HG03571 (cell line): Measurements from ENCODE around the gene DPPA4.
"Not testable (repeated sequence)": the region's sequence is repeated elsewhere in the genome, so short reads cannot be mapped to it uniquely, and the experiment has no call there.

Source experiments
- ATAC-seq: cut with Tn5 transposase; IDR thresholded peaks from one replicate; pipeline ENCODE4 v1.9.1; 2021; ENCODE audit not compliant: unreplicated experiment

The DPPA4 gene, protein sequence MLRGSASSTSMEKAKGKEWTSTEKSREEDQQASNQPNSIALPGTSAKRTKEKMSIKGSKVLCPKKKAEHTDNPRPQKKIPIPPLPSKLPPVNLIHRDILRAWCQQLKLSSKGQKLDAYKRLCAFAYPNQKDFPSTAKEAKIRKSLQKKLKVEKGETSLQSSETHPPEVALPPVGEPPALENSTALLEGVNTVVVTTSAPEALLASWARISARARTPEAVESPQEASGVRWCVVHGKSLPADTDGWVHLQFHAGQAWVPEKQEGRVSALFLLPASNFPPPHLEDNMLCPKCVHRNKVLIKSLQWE

DNA sequence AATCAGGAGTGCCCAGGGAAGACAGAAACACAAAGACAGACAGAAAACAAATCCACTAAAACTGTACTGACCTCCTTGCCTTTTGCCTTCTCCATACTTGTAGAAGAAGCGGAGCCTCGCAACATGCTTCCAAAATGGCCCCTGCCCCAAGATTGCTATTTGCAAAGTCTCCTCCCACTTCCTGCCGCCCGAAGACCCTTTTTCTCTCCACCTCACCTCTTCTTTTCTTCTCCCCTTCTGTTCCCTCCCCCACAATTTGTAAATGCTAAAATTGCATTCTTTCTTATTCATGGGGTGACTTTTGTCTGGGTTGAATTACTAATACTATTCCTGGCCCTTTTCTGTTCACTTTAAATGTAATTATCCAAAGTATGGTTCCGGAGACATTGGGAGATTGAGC, at the start of gene DPPA4:
TSS of gene DPPA4 (minus strand) at position 154 of the 400 bp plus-strand sequence. CDS start at position 125, 29 bp downstream.
- no peak for ATAC-seq

DNA sequence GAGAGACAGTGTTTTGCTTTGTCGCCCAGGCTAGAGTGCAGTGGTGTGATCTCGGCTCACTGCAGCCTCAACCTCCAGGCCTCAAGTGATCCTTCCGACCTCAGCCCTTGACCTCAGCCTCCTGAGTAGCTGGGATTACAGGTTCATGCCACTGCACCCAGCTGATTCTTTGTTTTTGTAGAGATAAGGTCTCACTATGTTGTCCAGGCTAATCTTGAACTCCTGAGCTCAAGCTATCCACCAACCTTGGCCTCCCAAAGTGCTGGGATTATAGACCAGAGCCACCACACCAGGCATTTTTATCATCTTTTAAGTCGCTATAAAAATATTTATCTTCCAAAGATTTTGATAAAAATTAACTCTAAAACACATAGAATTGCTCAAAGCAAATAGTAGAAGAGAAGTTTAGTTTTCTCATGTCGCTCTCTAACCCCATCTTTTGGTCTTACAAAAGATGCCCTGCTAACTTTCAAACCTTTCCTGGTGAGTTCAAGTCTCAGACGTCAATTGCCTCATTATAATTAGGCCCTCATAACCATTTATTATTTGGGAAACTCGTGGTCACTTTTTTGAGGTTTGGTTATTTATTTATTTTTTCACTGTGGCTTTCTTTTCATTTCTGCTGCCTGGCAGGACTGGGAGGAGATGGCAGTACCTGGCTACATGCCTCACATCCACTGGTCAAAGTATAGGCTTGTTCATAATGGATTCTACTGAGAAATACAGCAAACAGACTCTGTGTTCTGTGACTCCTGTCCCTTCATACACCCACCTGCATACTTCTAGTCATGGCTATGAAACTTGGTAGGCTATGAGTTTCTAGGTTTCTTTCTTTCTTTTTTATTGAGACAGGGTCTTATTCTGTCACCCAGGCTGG, 48.3 kb upstream of the DPPA4 start:
- ATAC-seq: no peak

DNA sequence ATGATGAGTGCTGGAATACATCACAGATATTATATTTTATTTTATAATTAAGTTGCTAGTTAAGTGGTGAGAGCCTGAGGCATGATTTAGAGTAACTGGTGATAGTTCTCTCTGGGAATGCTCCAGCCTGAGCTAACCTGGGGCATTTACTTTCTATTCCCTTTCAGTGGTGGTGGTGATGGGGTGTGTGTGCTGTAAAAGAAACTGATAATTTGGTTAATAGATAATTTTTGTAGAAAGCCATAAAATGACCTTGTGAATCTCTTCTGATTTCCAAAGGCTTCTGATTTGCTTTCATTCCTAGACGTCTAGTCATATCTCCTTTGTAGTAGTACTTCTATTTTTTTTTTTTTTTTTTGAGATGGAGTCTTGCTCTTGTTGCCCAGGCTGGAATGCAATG, 46.8 kb upstream of the DPPA4 start:
- no peak for ATAC-seq

DNA sequence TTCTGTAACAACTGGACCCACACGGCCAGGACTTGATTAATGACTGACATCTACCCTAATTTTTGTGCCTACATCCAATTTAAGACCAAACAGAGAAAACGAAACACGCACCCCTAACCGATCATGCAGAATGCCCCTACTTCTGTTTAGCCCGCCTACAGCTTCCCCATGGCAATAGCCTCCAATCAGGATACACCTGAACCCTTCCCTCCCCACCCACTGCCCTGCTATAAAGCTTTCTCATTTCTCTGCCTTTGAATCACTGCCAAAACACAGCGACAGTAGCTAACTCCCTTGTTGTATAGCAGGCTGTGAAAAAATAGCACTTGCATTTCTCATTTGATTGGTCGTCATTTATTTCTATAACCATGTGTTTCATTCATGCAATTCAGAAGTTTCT, 45.2 kb upstream of the DPPA4 start:
- ATAC-seq: no peak

DNA sequence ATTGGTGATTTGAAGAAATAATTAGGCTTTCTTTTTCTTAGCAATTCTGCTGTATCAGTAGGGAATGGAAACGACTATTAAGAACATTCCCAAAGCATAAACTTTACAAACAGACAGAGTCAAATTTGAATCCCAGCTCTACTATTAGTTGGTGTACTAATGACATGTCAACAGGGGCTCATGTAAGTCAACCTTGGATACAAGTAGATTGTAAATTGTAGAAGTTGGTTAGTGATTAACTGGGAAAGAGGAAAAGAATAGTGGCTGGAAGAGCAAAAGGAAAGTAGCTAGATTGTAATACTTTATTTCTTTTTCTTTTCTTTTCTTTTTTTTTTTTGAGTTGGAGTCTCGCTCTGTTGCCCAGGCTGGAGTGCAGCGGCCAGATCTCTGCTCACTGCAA, 38.6 kb upstream of the DPPA4 start:
- no peak for ATAC-seq

DNA sequence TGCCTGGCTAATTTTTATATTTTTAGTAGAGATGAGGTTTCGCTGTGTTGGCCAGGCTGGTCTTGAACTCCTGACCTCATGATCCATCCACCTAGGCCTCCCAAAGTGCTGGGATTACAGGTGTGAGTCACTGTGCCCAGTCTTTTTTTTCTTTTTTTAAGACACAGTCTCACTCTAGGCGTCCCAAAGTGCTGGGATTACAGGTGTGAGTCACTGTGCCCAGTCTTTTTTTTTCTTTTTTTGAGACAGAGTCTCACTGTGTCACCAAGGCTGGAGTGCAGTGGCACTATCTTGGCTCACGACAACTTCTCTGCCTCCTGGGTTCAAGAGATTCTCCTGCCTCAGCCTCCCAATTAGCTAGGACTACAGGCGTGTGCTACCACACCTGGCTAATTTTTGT, 37.1 kb upstream of the DPPA4 start:
- not testable (repeated sequence) for ATAC-seq

DNA sequence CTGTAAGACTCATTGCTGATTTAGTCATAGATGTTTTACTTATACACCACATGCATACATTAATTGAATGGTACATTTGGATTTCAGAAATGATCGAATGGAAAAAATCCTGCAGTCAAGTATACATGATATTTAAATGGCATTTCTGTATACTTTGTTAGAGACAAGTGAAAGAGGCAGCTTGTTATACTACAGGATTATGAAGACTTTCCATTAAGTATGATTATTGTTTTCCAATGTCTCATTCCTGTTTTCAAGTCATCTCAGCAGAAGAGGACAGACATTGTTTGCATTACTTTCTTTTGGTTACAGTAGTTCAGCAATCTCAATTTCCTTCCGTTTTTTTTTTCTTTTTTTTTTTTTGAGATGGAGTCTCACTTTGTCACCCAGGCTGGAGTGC, 36.6 kb upstream of the DPPA4 start:
- no peak for ATAC-seq

DNA sequence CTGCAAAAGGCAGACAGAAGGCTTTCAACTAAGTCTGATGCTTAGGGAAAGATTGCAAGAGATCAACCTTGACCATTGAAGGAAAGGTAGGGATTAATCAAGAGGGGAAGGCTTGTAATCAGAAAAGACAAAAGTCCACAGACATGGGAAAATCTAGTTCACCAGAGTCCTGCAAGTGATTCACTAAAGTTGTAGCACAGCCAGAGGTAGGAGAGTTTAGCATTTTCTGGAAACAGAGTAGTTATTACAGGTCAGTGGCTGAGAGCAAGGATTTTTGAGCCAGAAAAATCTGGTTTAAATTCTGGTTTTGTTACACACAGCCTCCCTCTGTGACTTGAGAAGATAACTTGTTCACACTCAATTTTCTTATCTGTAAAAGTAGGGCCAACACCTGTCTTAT, 35.3 kb upstream of the DPPA4 start:
- no peak for ATAC-seq

DNA sequence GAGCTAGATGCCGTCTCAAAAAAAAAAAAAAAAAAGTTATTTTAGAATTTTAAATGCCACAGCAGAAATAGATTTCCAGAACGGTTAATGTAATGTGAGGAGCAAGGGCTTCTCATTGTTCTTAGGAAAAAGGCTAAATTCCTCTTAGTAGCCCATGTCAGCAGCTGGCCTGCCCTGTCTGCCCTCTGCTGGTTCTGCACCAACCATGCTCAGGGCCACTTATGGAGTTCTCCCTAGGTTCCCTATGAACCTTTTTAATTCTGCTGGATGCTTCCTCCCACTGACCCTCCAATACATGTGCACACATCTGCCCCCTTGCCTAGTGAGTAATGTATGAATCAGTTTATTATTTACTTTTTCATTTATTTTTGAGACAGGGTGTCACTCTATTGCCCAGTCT, 32.2 kb upstream of the DPPA4 start:
- ATAC-seq: no peak

DNA sequence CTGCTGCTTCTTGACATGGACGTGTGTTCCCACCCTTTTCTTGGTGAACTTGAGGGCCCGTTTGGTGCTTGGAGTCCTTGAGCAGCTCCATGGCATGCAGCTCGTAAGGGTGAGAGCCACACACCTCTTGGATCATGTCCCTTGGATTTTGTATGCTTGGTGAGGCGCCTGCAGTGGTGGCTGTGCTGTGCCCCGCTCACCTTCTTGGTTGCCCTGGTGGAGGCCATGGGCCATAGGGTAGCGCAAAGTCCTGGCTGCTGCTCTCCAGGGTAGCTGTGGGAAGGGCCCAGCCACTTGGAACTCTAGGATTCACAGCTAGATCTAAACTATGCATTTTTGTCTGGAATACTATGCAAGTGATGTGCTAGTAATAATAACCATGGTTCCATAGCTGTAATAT, 26.7 kb upstream of the DPPA4 start:
- no peak for ATAC-seq

DNA sequence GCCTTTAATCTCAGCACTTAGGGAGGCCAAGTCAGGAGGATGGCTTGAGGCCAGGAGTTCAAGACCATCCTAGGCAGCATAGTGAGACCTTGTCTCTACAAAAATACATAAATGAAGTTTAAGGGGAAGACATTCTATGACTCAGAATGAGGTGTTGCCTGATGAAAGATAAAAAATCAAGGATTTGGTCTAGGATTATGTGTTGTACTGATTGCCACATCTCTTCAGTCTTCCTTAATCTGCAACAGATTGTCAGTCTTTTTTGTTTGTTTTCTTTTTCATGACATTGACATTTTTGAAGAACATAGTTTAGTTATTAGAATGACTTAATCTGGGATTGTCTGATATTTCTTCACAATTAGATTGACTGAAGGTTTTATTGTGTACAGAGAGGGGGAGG, 26.3 kb upstream of the DPPA4 start:
- no peak for ATAC-seq

DNA sequence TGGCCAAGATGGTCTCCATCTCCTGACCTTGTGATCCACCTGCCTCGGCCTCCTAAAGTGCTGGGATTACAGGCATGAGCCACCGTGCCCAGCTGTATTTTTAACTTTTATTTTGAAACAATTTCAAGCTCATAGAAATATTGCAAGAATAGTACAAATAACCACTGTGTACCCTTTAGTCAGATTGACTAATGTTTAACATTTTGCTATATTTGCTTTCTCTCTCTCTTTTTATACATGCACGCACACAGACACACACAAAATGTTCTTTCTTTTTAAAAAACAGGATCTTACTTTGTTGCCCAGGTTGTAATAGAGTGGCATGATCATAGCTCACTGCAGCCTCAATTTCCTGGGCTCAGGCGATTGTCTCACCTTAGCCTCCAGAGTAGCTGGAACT, 25.5 kb upstream of the DPPA4 start:
- ATAC-seq: no peak

DNA sequence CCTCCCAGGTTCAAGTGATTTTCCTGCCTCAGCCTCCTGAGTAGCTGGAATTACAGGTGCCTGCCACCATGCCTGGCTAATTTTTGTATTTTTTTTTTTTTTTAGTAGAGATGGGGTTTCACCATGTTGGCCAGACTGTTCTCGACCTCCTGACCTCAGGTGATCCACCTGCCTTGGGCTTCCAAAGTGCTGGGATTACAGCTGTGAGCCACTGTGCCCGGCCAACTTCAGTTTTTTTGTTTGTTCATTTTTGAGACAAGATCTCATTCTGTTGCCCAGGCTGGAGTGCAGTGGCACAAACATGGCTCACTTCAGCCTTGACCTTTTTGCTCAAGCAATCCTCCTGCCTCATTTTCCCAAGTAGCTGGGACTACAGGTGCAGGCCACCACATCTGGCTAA, 21.5 kb upstream of the DPPA4 start:
- ATAC-seq: not testable (repeated sequence)

DNA sequence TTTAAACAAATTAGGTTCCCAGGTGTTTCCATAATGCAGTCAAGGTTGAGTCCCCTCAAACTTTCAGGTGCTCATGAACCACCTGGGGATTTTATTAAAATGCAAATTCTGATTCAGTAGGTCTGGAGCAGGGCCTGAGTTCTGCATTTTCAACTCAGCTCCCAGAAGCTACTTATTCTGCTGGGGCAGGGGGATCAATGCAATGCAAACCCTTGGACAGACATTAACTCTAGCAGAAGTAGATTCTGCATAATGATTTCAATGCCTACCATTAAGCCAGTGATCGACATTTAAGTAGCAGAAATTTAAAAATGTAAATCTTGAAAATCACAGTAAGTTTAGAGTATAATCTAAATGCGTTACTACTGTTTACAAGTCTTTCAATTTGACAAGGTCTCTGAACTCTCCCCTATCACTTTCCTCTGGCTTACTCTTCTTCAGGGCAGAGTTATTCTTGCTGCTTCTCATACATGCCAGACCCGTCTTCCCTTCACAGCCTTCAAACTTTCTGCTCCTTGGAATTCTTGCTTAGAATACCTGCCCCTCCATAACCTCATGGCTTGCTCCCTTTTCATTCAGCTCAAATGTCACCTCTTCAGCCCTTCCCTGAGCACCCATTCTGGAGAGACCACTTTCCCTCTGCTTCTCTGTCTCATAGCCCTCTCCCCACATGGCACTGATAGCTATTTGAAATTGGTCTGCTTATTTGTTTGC, 19.3 kb upstream of the DPPA4 start:
- no peak for ATAC-seq

DNA sequence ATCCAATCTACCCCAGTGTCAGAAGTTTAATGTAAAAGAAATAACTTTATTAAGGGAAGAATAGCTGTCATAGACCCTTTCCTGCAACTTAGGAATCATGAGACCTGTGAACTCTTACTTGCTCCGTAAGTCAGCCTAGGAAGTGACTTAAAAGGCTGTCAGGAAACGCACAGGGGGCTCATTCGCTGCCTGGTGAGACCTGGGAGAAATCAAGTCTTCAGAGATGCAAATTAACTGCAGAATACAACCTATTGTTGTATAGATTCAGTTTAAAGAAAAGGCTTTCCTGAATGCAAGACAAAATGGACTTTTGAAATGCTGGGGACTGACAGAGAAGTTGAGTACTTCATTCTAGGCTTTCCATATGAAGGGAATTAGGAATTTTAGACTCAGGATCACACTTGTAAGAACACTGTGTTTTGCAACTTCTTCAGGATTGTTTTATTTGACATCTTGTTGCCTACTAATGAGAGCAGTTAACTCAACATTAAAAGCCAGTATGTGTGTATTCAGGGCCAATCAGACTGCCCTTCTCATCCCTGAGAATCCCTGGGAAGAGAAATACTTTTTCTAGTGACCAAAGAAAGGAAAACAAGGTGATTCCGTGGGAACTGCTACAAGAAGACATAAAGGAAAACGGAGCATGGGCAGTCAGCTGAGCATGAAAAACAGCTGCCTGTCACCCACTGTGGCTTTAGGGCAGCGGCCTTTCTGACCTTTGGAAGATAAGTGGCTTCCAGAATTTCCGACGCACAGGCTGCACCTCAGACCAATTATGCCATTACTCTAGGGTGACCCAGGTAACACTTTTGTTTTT, 18.5 kb upstream of the DPPA4 start:
- ATAC-seq: no peak

DNA sequence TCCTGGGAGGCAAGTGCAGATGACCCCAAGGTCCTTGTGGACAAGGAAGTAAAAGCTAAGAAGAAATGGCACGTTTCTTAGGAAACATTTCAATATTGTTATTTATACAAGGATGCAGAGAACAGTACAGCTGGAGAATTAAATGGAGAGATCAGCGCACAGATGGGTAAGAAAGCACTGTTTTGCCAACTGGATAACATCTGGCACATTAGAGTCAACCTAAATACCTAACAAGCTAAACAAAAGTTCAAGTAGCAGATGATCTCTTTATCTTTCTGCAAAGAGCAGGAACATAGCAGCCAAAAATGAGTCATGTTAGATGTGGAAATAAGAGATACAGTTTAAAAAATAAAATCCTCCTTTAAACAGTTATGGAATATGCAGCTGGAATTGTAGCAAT, 15.7 kb upstream of the DPPA4 start:
- ATAC-seq: no peak

DNA sequence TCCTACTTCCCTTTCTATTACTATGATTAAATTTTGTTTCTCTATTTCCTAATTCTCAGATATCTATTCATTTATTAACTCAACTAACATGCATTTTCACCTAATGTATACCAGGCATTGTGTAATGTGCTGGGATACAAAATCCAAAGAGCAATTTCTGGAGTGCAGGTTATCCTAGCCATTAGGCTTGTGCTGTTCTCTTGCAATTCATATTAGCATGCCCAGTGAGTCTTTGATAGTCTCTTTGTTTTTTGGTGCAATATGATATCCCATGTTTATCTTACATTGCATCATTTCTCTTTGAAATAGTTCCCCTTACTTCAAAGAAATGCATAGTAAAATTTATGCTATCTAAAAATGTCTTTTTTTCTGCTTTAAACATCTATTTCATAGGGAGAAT, 13.9 kb upstream of the DPPA4 start:
- no peak for ATAC-seq

DNA sequence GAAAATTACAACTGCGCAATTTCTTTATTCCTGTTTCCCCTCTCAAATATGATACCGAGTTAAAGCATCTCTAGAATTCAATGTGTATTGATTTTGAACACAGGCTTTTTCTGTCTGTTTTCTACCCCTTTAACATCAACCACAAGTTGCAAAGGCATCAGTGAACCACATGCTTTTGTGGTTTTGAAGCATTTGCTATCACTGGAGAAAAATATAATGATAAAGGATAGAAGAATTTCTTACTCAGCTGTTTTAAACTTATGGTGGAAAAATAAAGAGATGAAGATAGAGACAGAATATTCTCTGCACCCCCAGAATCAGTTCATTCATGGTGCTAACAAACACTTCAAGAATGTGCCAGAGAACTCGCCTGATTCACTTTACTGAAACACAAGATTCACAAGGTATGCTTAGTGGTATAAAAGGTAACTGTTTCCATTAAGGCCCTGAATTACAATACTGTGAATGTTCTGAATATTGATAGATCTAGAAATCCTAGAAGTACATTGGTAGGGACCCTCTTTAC, 9.5 kb upstream of the DPPA4 start:
- ATAC-seq: no peak

DNA sequence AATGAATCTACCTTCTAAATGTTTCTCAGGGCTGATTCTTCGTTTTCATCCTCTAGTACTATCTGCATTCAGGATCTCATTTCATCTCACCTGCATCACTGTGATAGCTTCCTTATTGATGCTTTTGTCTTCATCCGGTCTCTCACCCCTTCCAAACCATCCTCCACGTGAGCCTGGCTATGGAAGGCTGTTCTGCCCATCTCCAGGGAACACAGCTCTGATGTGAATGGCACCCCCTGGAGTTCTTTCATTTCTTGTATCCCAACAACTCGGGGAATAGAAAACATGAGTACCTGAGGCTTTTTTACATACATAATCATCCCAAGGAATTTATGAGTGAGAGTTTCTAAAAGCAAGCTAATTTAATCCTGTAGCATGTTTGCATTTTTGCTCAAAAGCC, 8.8 kb upstream of the DPPA4 start:
- ATAC-seq: no peak

DNA sequence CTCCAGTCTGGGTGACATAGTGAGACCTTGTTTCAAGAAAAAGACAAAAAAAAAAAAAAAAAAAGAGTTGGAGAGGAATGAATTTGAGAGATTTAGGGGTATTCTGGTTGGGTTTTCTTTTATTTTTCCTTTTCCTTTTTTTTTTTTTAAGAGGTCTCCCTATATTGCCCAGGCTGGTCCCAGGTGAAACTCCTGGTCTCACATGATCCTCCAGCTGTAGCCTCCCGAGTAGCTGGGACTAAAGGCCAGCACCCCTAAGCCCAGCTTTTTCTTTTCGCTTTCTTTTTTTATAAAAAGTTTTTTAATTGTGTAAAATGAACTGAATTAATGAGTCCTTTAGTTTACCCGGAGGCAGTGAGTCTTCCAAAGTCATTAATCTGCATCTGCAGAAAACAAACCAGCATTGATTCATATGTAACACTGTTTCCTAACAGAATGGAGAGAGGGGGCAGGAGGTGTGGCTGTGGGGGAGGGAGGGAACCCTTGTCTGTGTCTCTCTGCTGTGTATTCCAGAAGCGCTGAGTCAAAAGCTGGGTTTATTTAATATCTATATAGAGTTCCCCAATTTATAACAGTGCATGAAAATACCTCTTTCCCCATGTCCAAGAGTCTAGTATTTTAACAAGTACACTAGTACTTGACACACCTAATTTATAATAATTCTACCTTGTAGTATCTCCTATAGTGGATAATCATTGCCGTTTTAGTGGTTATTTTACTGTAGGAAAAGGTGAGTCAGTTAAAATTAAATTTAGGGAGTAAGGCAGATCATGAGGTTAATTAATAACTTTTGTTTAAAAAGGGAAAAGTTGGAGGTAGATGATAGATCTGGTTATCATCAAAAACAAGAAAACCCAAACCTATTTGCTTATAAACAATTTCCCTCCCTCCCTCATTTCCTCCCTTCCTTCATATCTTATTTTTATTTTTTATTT, 2.6 kb upstream of the DPPA4 start:
- no peak for ATAC-seq
